Measurements from ENCODE around the gene FKBP1A.

Gene FKBP1A

DNA sequence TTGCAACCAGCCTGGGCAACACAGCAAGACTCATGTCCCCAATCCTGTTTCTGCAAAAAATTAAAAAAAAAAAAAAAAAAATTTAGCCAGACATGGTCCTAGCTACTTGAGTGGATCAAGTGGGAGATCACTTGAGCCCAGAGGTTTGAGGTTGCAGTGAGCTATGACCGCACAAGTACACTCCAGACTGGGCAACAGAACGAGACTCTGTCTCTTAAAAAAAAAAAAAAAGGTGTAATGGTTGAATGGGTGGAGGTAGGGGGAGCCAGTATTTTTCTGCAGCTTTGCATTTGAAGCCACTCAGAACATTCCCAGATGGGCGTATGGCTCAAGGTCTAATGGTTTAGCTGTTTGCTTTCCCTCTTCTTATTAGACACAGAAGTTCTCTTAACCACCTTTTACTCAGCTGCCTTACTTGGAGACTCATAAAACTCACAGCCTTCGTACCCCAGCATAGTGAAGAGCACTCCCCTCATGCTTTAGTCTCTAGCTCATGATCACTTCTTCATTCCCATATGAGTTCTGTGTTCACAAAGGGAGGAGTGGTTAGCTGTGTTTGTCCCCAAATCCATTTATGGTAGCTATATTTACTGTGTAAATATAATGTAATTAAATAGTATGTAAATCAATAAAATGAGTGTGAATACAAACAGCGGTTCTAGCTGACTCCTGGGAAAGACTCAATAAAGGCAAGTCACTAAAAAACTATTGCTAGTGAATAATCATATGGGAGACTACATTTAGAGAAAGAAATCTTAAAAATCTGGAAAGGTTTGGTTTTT, 9.0 kb downstream of the FKBP1A start:
- DNase-seq: no peak

GRCh38 chr20:1382670-1383069, 10.2 kb downstream of the FKBP1A start:
- DNase-seq: no peak

DNA sequence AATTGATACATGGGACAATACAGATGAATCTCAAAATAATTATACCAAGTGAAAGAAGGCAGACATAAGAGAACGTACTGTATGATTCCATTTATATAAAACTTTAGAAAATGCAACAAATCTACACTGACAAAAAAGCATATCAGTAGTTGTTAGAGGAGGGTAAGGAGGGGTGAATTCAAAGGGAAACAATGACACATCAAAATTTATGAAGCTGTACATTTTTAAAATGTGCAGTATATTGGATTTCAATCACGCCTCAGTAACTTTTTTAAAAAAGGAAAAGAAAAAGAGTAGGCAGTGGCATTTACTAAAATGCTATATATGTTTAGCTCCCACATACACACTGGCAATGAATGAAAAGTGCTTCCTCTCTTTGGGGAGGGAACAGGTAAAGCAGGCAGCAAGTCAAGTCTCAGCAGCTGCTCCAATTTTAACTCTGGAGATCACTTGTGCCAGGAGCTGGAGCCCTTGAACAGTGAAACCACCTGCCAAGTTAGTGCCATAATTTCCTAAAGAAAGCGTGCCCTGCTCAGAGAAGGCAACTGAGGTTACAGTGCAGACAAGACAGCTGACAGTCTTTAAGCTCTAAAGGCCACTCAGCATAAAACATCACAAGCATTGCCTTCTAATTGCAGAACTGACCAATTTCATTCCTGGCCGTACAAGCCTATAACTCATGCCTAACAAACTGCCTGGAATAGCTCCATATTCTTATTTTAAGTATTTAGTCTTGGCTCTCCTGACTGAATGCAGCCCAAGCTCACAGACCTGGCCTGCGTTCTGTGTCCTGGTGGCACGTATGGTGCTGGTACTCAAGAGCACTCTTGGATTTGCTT, 10.9 kb downstream of the FKBP1A start:
- DNase-seq: no peak

DNA sequence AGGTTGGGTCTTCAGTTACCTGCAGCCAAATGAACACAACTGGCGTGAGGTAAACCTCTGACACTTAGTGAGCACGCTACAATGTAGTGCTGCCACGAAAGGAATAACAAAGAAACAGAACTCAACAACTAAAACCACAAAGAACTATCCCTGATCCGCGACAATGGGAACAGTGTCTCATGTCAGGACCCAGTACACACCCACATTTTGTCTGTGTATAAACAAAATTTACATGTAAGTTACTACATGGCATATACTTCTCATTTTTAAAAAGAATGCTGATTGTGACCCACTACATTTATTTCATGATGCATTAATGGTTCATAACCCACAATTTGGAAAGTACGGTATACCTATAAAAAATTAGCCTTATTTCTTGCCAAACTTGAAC, 14.1 kb downstream of the FKBP1A start:
- DNase-seq: no peak

DNA sequence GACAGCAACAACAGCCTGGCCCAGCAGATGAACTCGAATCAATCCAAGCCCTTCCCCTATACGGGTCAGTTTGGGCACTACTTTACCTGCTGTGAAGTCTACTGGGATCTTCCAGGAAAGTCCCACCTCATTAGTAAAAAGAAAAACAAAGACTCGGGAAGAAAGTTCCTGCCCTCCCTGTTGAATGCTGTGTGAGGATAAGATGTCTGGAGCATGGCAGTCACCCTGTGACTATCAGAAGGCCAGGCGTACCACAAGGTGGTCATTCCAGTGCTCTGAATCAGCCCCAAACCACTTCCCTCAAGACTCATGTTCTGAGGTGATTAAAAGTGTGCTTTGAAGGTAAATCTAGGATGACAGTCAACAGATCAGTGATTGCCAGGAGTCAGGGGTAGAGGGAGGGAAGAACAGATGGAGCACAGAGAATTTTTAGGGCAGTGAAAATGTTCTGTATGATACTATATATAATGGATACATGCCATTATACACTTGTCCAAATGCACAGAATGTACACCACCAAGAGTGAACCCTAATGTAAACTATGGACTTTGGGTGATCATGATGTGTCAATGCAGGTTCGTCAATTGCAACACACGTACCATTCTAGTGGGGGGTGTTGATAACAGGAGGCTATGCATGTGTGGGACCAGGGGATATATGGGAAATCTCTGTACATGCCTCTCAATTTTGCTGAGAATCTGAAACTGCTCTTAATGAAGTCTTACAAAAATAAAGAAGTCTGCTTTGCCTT, 14.7 kb downstream of the FKBP1A start:
- DNase-seq: no peak

GRCh38 chr20:1377341-1377871, 15.4 kb downstream of the FKBP1A start:
- DNase-seq: no peak

GRCh38 chr20:1376408-1377270, 16.2 kb downstream of the FKBP1A start:
- peak; percentile 26 to 61 for DNase-seq

DNA sequence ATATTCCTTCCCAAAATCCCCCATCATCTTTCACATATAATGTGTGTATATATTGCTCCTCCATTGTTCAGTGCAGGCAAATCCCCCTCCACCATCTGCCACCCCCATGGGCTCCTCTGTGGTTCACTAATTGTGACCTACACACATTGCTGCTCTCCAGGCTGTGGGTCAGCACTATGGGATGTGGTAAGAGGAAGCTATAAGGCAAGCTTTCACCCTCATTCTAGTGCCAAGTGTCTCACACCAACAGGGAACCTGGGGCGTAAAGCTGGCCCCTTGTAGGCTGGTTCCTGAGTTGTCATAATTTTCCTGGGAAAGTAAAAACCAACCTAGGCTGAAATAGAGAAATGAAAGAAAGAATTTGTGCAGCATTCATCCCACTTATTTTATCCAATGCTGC, 16.8 kb downstream of the FKBP1A start:
- DNase-seq: peak in 1 of 2 donors; percentile 39

GRCh38 chr20:1375515-1375914, 17.3 kb downstream of the FKBP1A start:
- no peak for DNase-seq

DNA sequence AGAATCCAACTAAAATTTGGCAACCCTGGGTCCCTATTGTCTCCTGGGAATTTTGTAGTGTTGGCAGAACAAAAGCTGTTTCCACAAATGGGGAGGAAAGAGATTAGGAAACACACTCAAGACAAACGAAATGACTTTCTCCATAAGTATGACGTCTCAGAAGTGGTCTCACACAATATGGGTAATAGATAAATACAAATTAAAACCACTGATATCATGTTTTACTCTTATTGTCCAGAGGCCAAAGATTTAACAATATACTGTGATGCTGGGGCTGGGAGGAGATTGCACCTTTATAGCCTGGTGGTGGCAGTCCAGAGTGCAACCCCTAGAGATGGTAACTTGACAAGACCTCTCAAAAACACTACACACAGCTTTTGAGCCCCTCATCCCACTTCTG, 18.6 kb downstream of the FKBP1A start:
- DNase-seq: no peak

DNA sequence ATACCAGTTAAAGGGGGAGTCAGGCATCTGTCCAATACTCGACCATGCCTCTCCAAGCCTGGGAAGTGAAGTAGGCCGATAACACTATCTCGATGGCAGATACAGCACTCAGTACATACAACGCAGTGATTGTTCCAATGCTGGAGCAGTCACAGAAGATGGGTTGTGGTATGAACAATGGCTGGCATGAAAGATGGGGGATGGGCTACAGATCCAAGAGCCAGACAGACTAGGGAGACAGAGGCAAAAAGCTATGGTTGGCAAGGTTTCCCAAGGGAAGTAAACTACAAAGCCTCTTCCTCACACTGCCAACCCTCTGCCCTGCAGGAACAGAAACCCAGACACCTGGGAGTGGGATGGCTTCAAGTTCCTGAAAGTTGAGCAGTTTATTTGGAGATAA, 19.2 kb downstream of the FKBP1A start:
- no peak for DNase-seq

DNA sequence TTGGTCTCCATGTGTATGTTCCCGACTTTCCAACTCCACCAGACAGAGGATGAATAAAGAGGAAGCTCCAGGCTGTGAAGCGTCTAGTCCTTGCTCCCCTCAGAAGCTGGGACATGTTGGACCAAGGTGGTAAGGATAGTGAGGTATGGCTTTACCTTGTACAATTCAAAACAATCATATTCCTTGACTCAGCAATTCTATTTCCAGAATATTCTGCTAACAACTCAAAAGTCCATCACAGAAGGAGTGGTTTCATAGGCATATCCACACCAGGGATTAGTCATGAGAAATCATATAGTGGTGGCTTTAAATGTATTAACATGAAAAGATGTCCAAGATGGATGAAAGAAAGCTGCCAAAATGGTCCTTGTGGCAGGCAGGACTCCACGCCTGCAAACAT, 19.8 kb downstream of the FKBP1A start:
- no peak for DNase-seq

DNA sequence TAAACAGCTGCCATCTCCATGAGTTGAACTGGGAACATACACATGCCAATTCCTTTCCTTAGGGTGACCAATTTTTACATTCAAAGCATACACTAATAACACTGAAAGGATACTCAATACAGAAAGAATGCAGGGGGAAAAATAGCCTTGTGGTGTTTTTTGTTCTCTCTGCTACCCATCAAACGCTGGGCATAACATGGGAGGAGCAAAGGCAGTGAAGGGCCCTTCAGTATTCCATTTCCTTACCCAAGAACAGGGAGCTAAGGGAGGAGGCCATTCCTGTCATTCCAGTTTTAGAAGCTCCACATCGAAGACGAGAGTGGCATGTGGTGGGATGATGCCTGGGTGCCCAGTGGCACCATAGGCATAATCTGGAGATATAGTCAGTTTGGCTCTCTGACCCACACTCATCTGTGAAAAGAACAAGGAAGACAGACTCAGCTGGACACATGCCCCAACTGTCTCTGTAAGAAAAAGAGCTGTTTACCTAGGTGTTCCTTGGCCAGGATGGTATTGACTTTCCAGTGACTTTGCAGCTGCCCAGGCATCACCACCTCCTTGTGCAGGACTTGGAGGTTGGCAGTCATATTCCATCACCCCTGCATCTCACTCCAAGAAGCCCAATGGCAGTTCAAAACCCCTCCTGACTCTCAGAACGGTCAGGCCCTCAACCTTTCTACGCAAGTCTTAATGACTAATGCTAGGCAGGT, 20.9 kb downstream of the FKBP1A start:
- no peak for DNase-seq

- no peak for DNase-seq
These were observed 21.6 kb downstream of the FKBP1A start for GRCh38 chr20:1371202-1371782.

- no peak for DNase-seq
These were observed 22.2 kb downstream of the FKBP1A start for GRCh38 chr20:1370548-1371110.

DNA sequence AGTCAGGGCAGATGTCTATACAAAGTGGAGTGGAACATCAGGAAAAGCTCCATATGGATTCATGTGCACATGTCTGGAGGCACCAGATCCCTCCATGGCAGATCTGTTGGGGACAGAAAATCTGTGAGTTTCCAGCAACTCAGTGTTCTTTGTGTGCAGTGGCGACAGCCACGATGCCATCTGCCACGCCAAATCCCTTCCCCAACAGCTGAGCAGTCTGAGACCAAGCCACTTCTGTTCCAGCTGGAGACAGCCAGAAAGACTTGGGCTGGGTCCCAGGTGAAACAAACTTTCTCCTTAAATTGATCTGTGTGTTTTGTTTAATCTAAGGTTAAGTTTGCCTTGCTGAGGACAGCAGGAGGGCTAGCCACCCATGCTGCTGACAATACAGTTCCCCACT, 22.9 kb downstream of the FKBP1A start:
- DNase-seq: no peak

GRCh38 chr20:1368448-1369199, 24.2 kb downstream of the FKBP1A start:
- no peak for DNase-seq

DNA sequence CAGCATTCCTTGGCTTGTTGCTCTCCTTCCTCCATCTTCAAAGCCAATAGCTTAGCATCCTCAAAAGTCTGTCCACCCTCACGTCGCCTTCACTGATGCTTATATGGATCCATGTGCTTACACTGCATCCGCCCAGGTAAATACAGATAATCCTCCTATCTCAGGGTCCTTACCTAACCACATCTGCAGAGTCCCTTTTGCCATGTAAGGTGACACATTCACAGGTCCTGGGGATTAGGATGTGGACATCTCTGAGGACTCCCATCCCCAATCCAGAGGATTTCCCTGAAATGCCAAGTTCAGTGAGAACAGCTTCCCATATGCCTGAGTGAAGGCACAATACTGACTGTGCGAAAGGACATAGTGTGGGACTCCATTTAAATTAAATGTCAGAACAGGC, 25.4 kb downstream of the FKBP1A start:
- DNase-seq: no peak

- peak in 1 of 2 donors; percentile 29 for DNase-seq
These were observed 28.7 kb downstream of the FKBP1A start for GRCh38 chr20:1364106-1364505.

GRCh38 chr20:1363522-1363921, 29.3 kb downstream of the FKBP1A start:
- no peak for DNase-seq
